Natural killer cell (primary cell): ENCODE measurements around the gene GTF2H1. TPM values are rescaled to one million over a fixed set of nuclear protein-coding genes. Genes with fewer than 3 reads are reported as not detected.
A peak's percentile ranks its signal among the peaks of the same experiment; 100 is the strongest.

Experiments used
- ATAC-seq, 3 donors: fragments of 150-1000 bp in 2 of 3; fragments of 200-7000 bp in 1 of 3; cut with Tn5 transposase; 1 replicate in 1 of 3; 2 replicates in 2 of 3; pipeline ENCODE4 v1.10.0; 2021; ENCODE audit warnings: mild to moderate bottlenecking in 2 of 3, moderate library complexity in 2 of 3
- DNase-seq, 2 donors: peaks; one replicate each; pipeline versions ENCODE4 v3.0.0 to v3.0.0-alpha.2; 2013 to 2021; ENCODE audit warnings: mixed read lengths in 1 of 2
- H3K27ac ChIP-seq: one replicate; pipeline ENCODE4 v1.5.1; 2013; ENCODE audit warnings: mild to moderate bottlenecking, low read length
- H3K27me3 ChIP-seq: one replicate; pipeline ENCODE4 v1.6.1; 2013; ENCODE audit warnings: low read length; ENCODE audit not compliant: control insufficient read depth, insufficient read depth
- H3K36me3 ChIP-seq: one replicate; pipeline ENCODE4 v1.6.1; 2013; ENCODE audit warnings: low read length; ENCODE audit not compliant: control insufficient read depth, insufficient read depth
- H3K4me1 ChIP-seq: one replicate; pipeline ENCODE4 v1.6.1; 2013; ENCODE audit warnings: low read length; ENCODE audit not compliant: control insufficient read depth, insufficient read depth
- H3K4me3 ChIP-seq: one replicate; pipeline ENCODE4 v1.5.1; 2013; ENCODE audit warnings: low read length
- H3K9me3 ChIP-seq: one replicate; pipeline ENCODE4 v1.6.1; 2013; ENCODE audit warnings: low read length; ENCODE audit not compliant: control insufficient read depth, insufficient read depth
- H3K27ac Mint-ChIP-seq, 2 donors: one replicate each; pipeline ENCODE4 v1.8.0; 2022; ENCODE audit warnings: mild to moderate bottlenecking in 2 of 2, mixed read lengths in 2 of 2, moderate library complexity in 1 of 2
- H3K27me3 Mint-ChIP-seq, 2 donors: one replicate each; pipeline ENCODE4 v1.8.0; 2022; ENCODE audit warnings: low read depth in 2 of 2, mixed read lengths in 2 of 2
- H3K36me3 Mint-ChIP-seq: one replicate; pipeline ENCODE4 v1.8.0; 2022; ENCODE audit warnings: mixed read lengths
- H3K4me1 Mint-ChIP-seq, 2 donors: one replicate each; pipeline ENCODE4 v1.8.0; 2022; ENCODE audit warnings: mixed read lengths in 2 of 2
- H3K4me3 Mint-ChIP-seq: one replicate; pipeline ENCODE4 v1.8.0; 2022; ENCODE audit warnings: mild to moderate bottlenecking, moderate library complexity, mixed read lengths
- H3K9me3 Mint-ChIP-seq, 2 donors: one replicate each; pipeline ENCODE4 v1.8.0; 2022; ENCODE audit warnings: mixed read lengths in 2 of 2
- CTCF ChIP-seq: fragments of 200-600 bp; IDR thresholded peaks from one replicate; pipeline ENCODE4 v1.8.0; 2022; ENCODE audit warnings: antibody characterized with exemption
- WGBS: methylation state at CpG from one replicate; pipeline ENCODE4 v1.1.7; 2013; ENCODE audit warnings: missing lambda C conversion rate; ENCODE audit not compliant: insufficient coverage; 5-methylcytosine and 5-hydroxymethylcytosine counted together
- intact Hi-C: fragments of 100-400 bp; cut with micrococcal nuclease; formaldehyde crosslinking; loops from one replicate; pipeline ENCODE4 v1.14.2; 2022
- total RNA-seq, 4 donors: library from RNA; stranded (reverse); fragments of 120-200 nt in 1 of 4; gene quantifications; one replicate each; pipeline versions ENCODE4 v1.2.3 to v1.2.4, GENCODE V29; 2013 to 2022

The GTF2H1 gene
- total RNA-seq, 3 donors from 2014 or later (not counting 1 experiment from before 2014, with no cell fraction given), result 18.4 to 31.5 (median 22.4) TPM

DNA sequence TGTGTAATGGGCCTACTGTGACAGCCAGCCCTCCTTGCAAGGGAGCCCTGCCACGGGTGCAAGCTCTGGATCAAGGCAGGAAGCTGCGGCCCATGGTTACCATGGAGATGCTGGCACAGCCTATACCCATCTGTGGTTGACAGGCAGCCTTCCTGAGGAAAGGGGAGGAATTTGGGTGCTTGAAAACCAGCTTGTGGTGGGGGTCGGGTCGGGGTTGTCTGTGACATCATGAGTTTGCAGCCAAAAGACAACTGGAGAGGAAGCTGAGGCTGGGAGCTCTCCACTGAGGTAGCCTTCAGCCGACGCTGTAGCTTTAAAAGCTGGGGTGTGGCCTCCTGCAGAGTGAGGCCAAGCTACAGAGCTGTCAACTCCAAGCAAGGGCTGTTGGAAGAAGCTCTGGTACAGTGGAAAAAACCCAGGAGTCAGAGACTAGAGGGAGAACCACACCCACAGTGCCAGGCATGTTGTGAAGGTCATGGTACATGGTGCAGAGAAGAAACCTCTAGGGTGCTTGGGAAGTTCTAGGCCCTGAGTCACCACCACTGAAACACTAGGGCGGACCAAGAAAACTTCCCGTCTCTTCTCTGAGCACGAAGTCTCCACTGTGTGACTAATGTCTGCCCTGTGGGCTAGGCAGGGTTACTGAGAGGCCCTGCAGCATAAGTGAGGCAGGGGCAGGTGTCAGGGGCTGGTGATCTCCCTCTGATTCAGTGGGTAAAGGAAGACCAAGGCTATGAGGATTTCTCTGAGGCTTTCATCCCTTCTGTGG is 61.2 kb downstream of the GTF2H1 start:
- Histone ChIP-seq H3K27ac (peak overlapping the region; percentile 87), H3K4me1 (peaks cover 28% of the 10 kb centered on the region), H3K27me3 (no peaks in the 10 kb centered on the region), H3K36me3 (no peaks in the 10 kb centered on the region), H3K4me3 (no peak overlapping the region), H3K9me3 (no peaks in the 10 kb centered on the region)
- DNase-seq (peak; percentile 42 to 83), ATAC-seq (peak; percentile 74 to 90 (median 86))
- Mint-ChIP-seq H3K27me3 (no peaks in the 10 kb centered on the region), H3K36me3 (no peaks in the 10 kb centered on the region), H3K9me3 (no peaks in the 10 kb centered on the region), H3K4me3 (peak overlapping the region; percentile 73), H3K4me1 (peaks cover 17 to 27% of the 10 kb centered on the region in 2 donors), H3K27ac (peak overlapping the region; percentile 94 to 97)
- no peak for TF ChIP-seq CTCF
- 4% methylated on average over 8 of the region's 9 CpGs for WGBS
- intact Hi-C loops, result loop anchor here (1.0 kb wide), 1 partner anchor 11 kb away; the partner anchor contains the start of gene LDHA

- H3K27ac Mint-ChIP-seq, result peak overlapping the region; percentile 94 to 97
- H3K36me3 Mint-ChIP-seq, result no peaks in the 10 kb centered on the region
- Histone ChIP-seq H3K4me1 (peaks cover 28% of the 10 kb centered on the region), H3K4me3 (no peak overlapping the region), H3K27me3 (no peaks in the 10 kb centered on the region), H3K27ac (peak overlapping the region; percentile 87), H3K36me3 (no peaks in the 10 kb centered on the region), H3K9me3 (no peaks in the 10 kb centered on the region)
- DNase-seq, result peak in 1 of 2 donors; percentile 55
- WGBS, result 20% methylated on average over 3 of the region's 3 CpGs
- no peak for TF ChIP-seq CTCF
- no peaks in the 10 kb centered on the region for H3K9me3 Mint-ChIP-seq
- H3K27me3 Mint-ChIP-seq, result no peaks in the 10 kb centered on the region
- peak; percentile 17 to 44 (median 20) for ATAC-seq
- peak overlapping the region; percentile 73 for H3K4me3 Mint-ChIP-seq
- peaks cover 17 to 27% of the 10 kb centered on the region in 2 donors for H3K4me1 Mint-ChIP-seq
- intact Hi-C loops, result loop anchor here (1.0 kb wide), 1 partner anchor 10 kb away; the partner anchor contains the start of gene LDHA
Measured at GRCh38 chr11:18384157-18384641, 61.8 kb downstream of the GTF2H1 start.

DNA sequence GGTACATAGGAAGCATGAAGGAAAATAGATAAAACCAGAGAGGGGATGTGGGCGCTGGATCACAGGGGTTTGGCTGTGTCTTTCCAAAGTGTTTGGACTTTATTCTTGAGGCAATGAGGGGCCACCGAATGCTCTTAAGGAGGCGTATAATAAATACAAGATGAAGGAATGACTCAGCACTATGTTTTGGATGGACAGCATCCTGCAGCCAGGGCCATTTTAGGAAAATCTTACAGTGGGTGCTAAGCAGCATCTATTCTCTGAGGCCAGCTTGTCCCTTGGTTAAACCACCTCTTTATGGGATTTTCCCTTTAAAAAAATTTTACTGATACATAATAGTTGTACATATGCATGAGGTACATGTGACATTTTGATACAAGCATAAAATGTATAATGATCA is 67.7 kb downstream of the GTF2H1 start:
- Mint-ChIP-seq H3K9me3 (no peaks in the 10 kb centered on the region), H3K4me1 (peaks cover 13 to 14% of the 10 kb centered on the region in 2 donors), H3K27ac (no peak overlapping the region), H3K36me3 (no peaks in the 10 kb centered on the region), H3K27me3 (no peaks in the 10 kb centered on the region), H3K4me3 (no peak overlapping the region)
- no peaks in the 10 kb centered on the region for H3K36me3 ChIP-seq
- ATAC-seq (no peak), DNase-seq (no peak)
- no peaks in the 10 kb centered on the region for H3K27me3 ChIP-seq
- TF ChIP-seq CTCF, result no peak
- H3K9me3 ChIP-seq, result no peaks in the 10 kb centered on the region
- no peak overlapping the region for H3K27ac ChIP-seq
- peaks cover 17% of the 10 kb centered on the region for H3K4me1 ChIP-seq
- H3K4me3 ChIP-seq, result no peak overlapping the region
- intact Hi-C loops, result loop anchor here (10.0 kb wide), 1 partner anchor 245 kb away; the partner anchor contains the start of gene SPTY2D1
- 92% methylated on average over 3 of the region's 3 CpGs for WGBS
